K562 (cell line): Measurements from ENCODE around the gene MYO3B. TPM values are rescaled to one million over a fixed set of nuclear protein-coding genes. Genes with fewer than 3 reads are reported as not detected.
A peak's percentile ranks its signal among the peaks of the same experiment; 100 is the strongest.

Experiments
- ASH1L ChIP-seq: fragments of 450-650 bp; IDR thresholded peaks from 2 replicates; pipeline ENCODE4 v1.6.1; 2018; ENCODE audit warnings: borderline replicate concordance, mild to moderate bottlenecking, low read depth; ENCODE audit not compliant: partially characterized antibody
- BDP1 ChIP-seq: IDR thresholded peaks from 3 replicates; pipeline ENCODE4 v1.6.1; 2011; ENCODE audit not compliant: insufficient read length, insufficient read depth
- E4F1 ChIP-seq: fragments of 250-450 bp; sonication (Bioruptor Pico); IDR thresholded peaks from 2 replicates; pipeline ENCODE4 v1.5.0; 2021; ENCODE audit warnings: mild to moderate bottlenecking, borderline replicate concordance
- ELF4 ChIP-seq: fragments of 450-650 bp; formaldehyde crosslinking; IDR thresholded peaks from 2 replicates; pipeline ENCODE4 v1.4.0; 2022; ENCODE audit warnings: missing genetic modification characterization
- ESRRA ChIP-seq: fragments of 450-650 bp; IDR thresholded peaks from 2 replicates; pipeline ENCODE4 v1.6.1; 2014; ENCODE audit warnings: low read depth, mild to moderate bottlenecking, moderate library complexity, borderline replicate concordance
- FOXM1 ChIP-seq, 2 experiments: fragments of 450-650 bp in 1 of 2; sonication (generic) in 1 of 2; formaldehyde crosslinking in 1 of 2; IDR thresholded peaks; 2 replicates each; pipeline versions ENCODE4 v1.6.1 to v1.9.0; 2017 to 2022; ENCODE audit warnings: low read depth in 2 of 2, mild to moderate bottlenecking in 2 of 2, missing genetic modification reagents in 1 of 2, moderate library complexity in 1 of 2
- GTF2F1 ChIP-seq: IDR thresholded peaks from 2 replicates; pipeline ENCODE4 v1.6.1; 2011; ENCODE audit warnings: low read depth, low read length, improper control_type of control experiment
- MAFK ChIP-seq: IDR thresholded peaks from 2 replicates; pipeline ENCODE4 v1.6.1; 2011; ENCODE audit warnings: low read length, improper control_type of control experiment
- MAX ChIP-seq: sonication (generic); formaldehyde crosslinking; IDR thresholded peaks from 2 replicates; pipeline ENCODE4 v1.9.0; 2022; ENCODE audit warnings: mild to moderate bottlenecking, missing genetic modification reagents
- NBN ChIP-seq: fragments of 450-650 bp; IDR thresholded peaks from 2 replicates; pipeline ENCODE4 v1.6.1; 2016; ENCODE audit warnings: low read depth, mild to moderate bottlenecking
- NEUROD1 ChIP-seq: fragments of 150-350 bp; IDR thresholded peaks from 2 replicates; pipeline ENCODE4 v1.6.1; 2014; ENCODE audit warnings: borderline replicate concordance, low read length, low read depth; ENCODE audit not compliant: partially characterized antibody
- NUFIP1 ChIP-seq: fragments of 450-650 bp; IDR thresholded peaks from 2 replicates; pipeline ENCODE4 v1.6.1; 2018; ENCODE audit not compliant: partially characterized antibody
- PHB2 ChIP-seq: fragments of 450-650 bp; IDR thresholded peaks from 2 replicates; pipeline ENCODE4 v1.6.1; 2017; ENCODE audit warnings: low read depth
- RBBP5 ChIP-seq: fragments of 200-600 bp; sonication (generic); IDR thresholded peaks from 2 replicates; pipeline ENCODE4 v1.6.1; 2012; ENCODE audit warnings: borderline replicate concordance, mild to moderate bottlenecking, low read length, control low read depth, inconsistent platforms; ENCODE audit not compliant: insufficient read depth, poor library complexity, severe bottlenecking
- SFPQ ChIP-seq: fragments of 200-400 bp; formaldehyde crosslinking; IDR thresholded peaks from 2 replicates; pipeline ENCODE4 v1.6.1; 2017; ENCODE audit warnings: mild to moderate bottlenecking, low read depth, low read length, moderate library complexity
- SIN3A ChIP-seq, 2 experiments: fragments of 150-350 bp in 1 of 2; IDR thresholded peaks; 2 replicates each; pipeline ENCODE4 v1.6.1; 2011 to 2016; ENCODE audit warnings: borderline replicate concordance in 2 of 2, low read depth in 2 of 2, low read length in 2 of 2, mild to moderate bottlenecking in 2 of 2, moderate library complexity in 2 of 2; ENCODE audit not compliant: control insufficient read depth in 1 of 2
- SIRT6 ChIP-seq: IDR thresholded peaks from one replicate; pipeline ENCODE4 v1.6.1; 2012; ENCODE audit warnings: low read depth, mild to moderate bottlenecking, control low read depth, inconsistent platforms, low read length, moderate library complexity
- U2AF1 ChIP-seq: fragments of 200-400 bp; formaldehyde crosslinking; optimal IDR thresholded peaks from 2 replicates; pipeline ENCODE3; 2017; ENCODE audit warnings: mild to moderate bottlenecking, low read depth, low read length, moderate library complexity
- U2AF2 ChIP-seq: fragments of 200-400 bp; formaldehyde crosslinking; optimal IDR thresholded peaks from 2 replicates; pipeline ENCODE3; 2017; ENCODE audit warnings: low read depth, mild to moderate bottlenecking, low read length
- ZNF12 ChIP-seq: sonication (generic); formaldehyde crosslinking; IDR thresholded peaks from 2 replicates; pipeline ENCODE4 v1.4.0; 2020; ENCODE audit warnings: mild to moderate bottlenecking, missing genetic modification reagents
- ZNF121 ChIP-seq: sonication (generic); formaldehyde crosslinking; conservative IDR thresholded peaks from 2 replicates; pipeline ENCODE4 v1.8.0; 2022; ENCODE audit warnings: missing genetic modification reagents
- ZNF282 ChIP-seq: sonication (generic); formaldehyde crosslinking; IDR thresholded peaks from 2 replicates; pipeline ENCODE4 v1.8.1; 2023; ENCODE audit warnings: missing genetic modification reagents
- ZNF398 ChIP-seq: fragments of 250-450 bp; sonication (Bioruptor Pico); IDR thresholded peaks from 2 replicates; pipeline ENCODE4 v1.8.0; 2021; ENCODE audit warnings: moderate library complexity, mild to moderate bottlenecking, inconsistent platforms
- polyA plus RNA-seq, 8 experiments: library from polyadenylated mRNA; depleted of rRNA in 4 of 8; stranded (reverse) in 5 of 8; unstranded in 3 of 8; fragments of >200 nt; fragmentation: Nextera tagmentation in 2 of 8; fragmentation: Illumina TruSeq in 1 of 8; extraction: Ambion mirVana in 2 of 8; extraction: Trizol in 1 of 8; gene quantifications; 2 replicates each; pipeline versions ENCODE4 v1.2.1 to v1.2.3, GENCODE V29; 2011 to 2014; ENCODE audit warnings: inconsistent platforms in 1 of 8, missing spikeins in 1 of 8
- total RNA-seq, 7 experiments: library from RNA; depleted of rRNA in 6 of 7; stranded (reverse); fragments of >200 nt in 6 of 7; fragmentation: Illumina TruSeq in 2 of 7; extraction: Trizol in 2 of 7; gene quantifications; 2 replicates each; pipeline versions ENCODE4 v1.2.1 to v1.2.3, GENCODE V29; 2011 to 2021; ENCODE audit warnings: low replicate concordance in 1 of 7

MYO3B gene
- total and polyA plus RNA-seq, 9 of the 15 experiments (the other 6 are each of a cell fraction or from before 2014, with no cell fraction given) = 2.7 to 6.5 (median 3.6) TPM

GRCh38 chr2:170324640-170325046 is 146.7 kb downstream of the MYO3B start (continued):
- TF ChIP-seq NEUROD1 (no peak), ZNF282 (CRISPR knock-in tag) (no peak), FOXM1 (IDR thresholded peaks at IDR 0.05; ENCODE audit: low read depth) (no peak), FOXM1 (CRISPR knock-in tag; IDR thresholded peaks at IDR 0.05; ENCODE audit: low read depth) (no peak), ELF4 (CRISPR knock-in tag) (no peak), RBBP5 (no peak), SFPQ (no peak), ESRRA (no peak; the same call in 1 of the 2 replicates), GTF2F1 (no peak), SIN3A (IDR thresholded peaks at IDR 0.05; ENCODE audit: borderline replicate concordance in 2 of 2, control insufficient read depth in 1 of 2, low read depth in 2 of 2, low read length in 2 of 2) (no peak), MAX (CRISPR knock-in tag) (no peak), U2AF1 (no peak), SIRT6 (no peak), ZNF398 (CRISPR knock-in tag) (no peak), BDP1 (no peak), NUFIP1 (no peak), ZNF121 (no peak), MAFK (peak; percentile 46; the same call in 1 of the 2 replicates), ASH1L (no peak), U2AF2 (no peak), PHB2 (no peak), ZNF12 (CRISPR knock-in tag) (no peak), NBN (no peak), E4F1 (no peak)
